OCI-LY1 (cell line): ENCODE measurements around the gene ARPP21.

ENCODE experiments used
- H2AFZ ChIP-seq: fragments of 200-600 bp; sonication (generic), shearing (Covaris generic); 2 replicates; pipeline ENCODE4 v1.6.0; 2014; ENCODE audit warnings: antibody characterized with exemption, mild to moderate bottlenecking, low read length
- H3F3A ChIP-seq: fragments of 200-600 bp; sonication (generic), shearing (Covaris generic); 2 replicates; pipeline ENCODE4 v1.6.0; 2014; ENCODE audit warnings: mild to moderate bottlenecking, antibody characterized with exemption, low read length, moderate library complexity; ENCODE audit not compliant: insufficient read depth
- H3K27ac ChIP-seq: fragments of 200-600 bp; sonication (generic); 2 replicates; pipeline ENCODE4 v1.5.1; 2014; ENCODE audit warnings: low read length, mixed run types, mild to moderate bottlenecking, low read depth; ENCODE audit not compliant: poor library complexity, severe bottlenecking
- H3K27me3 ChIP-seq: fragments of 200-600 bp; sonication (generic); 2 replicates; pipeline ENCODE4 v1.6.0; 2014; ENCODE audit warnings: antibody characterized with exemption, mild to moderate bottlenecking, low read length, moderate library complexity; ENCODE audit not compliant: insufficient read depth
- H3K36me3 ChIP-seq: fragments of 200-600 bp; sonication (generic); 2 replicates; pipeline ENCODE4 v1.6.1; 2014; ENCODE audit warnings: mild to moderate bottlenecking, antibody characterized with exemption, low read length, moderate library complexity, mixed read lengths; ENCODE audit not compliant: insufficient read depth
- H3K4me1 ChIP-seq: fragments of 200-600 bp; sonication (generic); 2 replicates; pipeline ENCODE4 v1.5.1; 2014; ENCODE audit warnings: mild to moderate bottlenecking, low read length, moderate library complexity; ENCODE audit not compliant: insufficient read depth, severe bottlenecking
- H3K4me2 ChIP-seq: fragments of 200-600 bp; sonication (generic), shearing (Covaris generic); 2 replicates; pipeline ENCODE4 v1.6.1; 2014; ENCODE audit warnings: low read length
- H3K4me3 ChIP-seq: fragments of 200-600 bp; sonication (generic); 2 replicates; pipeline ENCODE4 v1.5.1; 2014; ENCODE audit warnings: low read length, low read depth, mild to moderate bottlenecking, mixed read lengths; ENCODE audit not compliant: poor library complexity, severe bottlenecking
- H3K79me2 ChIP-seq: fragments of 200-600 bp; shearing (Covaris generic); 2 replicates; pipeline ENCODE4 v1.6.1; 2016; ENCODE audit warnings: mixed run types, low read length, mixed read lengths; ENCODE audit not compliant: insufficient read depth
- H3K9ac ChIP-seq: fragments of 200-600 bp; sonication (generic), shearing (Covaris generic); 2 replicates; pipeline ENCODE4 v1.6.1; 2014; ENCODE audit warnings: mild to moderate bottlenecking, low read length, mixed read lengths
- H3K9me2 ChIP-seq: fragments of 200-600 bp; sonication (generic), shearing (Covaris generic); 2 replicates; pipeline ENCODE4 v1.6.1; 2014; ENCODE audit warnings: low read depth, mild to moderate bottlenecking, low read length, mixed read lengths
- H3K9me3 ChIP-seq: fragments of 200-600 bp; shearing (Covaris generic); 2 replicates; pipeline ENCODE4 v1.6.1; 2014; ENCODE audit warnings: low read length, mixed read lengths
- H4K20me1 ChIP-seq: fragments of 200-600 bp; sonication (generic), shearing (Covaris generic); 2 replicates; pipeline ENCODE4 v1.6.0; 2016; ENCODE audit warnings: mild to moderate bottlenecking, low read length; ENCODE audit not compliant: insufficient read depth
- EZH2 ChIP-seq: fragments of 200-600 bp; sonication (generic), shearing (Covaris generic); IDR thresholded peaks from 2 replicates; pipeline ENCODE4 v1.8.0; 2017; ENCODE audit warnings: borderline replicate concordance, mixed run types, mild to moderate bottlenecking, antibody characterized with exemption, low read length, moderate library complexity, mixed read lengths
- TF ChIP-seq, protein P1 (sequence below): fragments of 200-600 bp; sonication (generic), shearing (Covaris generic); IDR thresholded peaks from 2 replicates; pipeline ENCODE4 v1.5.1; 2017; ENCODE audit warnings: mild to moderate bottlenecking, antibody characterized with exemption, low read length, moderate library complexity, mixed read lengths

The ARPP21 gene

DNA sequence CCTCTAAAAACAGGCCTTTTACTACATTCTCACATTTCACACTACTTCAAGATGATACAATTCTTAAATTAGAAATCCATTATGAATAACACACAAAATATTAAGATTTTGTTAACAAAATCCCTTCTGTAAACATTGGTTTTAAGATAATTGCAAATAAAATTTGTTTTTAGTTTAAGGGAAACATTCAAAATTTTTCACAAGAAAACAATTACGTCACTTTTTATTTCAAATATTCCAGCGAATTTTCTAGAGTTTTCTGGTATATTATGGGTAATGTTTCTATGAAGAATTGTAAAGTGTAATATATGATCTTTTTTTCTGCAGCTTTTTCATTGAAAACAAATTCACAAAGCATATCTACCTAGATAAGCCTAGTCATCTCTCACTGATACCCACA lies 5.9 kb downstream of the ARPP21 start:
- no peaks in the 10 kb centered on the region for H4K20me1 ChIP-seq
- H3K79me2 ChIP-seq = no peaks in the 10 kb centered on the region
- H3K4me1 ChIP-seq = peaks cover 37% of the 10 kb centered on the region
- no peak overlapping the region for H2AFZ ChIP-seq
- no peak overlapping the region for H3K27ac ChIP-seq
- H3K36me3 ChIP-seq = no peaks in the 10 kb centered on the region
- H3F3A ChIP-seq = no peaks in the 10 kb centered on the region
- no peak overlapping the region for H3K4me3 ChIP-seq
- no peak overlapping the region for H3K4me2 ChIP-seq
- TF ChIP-seq, protein P1, sequence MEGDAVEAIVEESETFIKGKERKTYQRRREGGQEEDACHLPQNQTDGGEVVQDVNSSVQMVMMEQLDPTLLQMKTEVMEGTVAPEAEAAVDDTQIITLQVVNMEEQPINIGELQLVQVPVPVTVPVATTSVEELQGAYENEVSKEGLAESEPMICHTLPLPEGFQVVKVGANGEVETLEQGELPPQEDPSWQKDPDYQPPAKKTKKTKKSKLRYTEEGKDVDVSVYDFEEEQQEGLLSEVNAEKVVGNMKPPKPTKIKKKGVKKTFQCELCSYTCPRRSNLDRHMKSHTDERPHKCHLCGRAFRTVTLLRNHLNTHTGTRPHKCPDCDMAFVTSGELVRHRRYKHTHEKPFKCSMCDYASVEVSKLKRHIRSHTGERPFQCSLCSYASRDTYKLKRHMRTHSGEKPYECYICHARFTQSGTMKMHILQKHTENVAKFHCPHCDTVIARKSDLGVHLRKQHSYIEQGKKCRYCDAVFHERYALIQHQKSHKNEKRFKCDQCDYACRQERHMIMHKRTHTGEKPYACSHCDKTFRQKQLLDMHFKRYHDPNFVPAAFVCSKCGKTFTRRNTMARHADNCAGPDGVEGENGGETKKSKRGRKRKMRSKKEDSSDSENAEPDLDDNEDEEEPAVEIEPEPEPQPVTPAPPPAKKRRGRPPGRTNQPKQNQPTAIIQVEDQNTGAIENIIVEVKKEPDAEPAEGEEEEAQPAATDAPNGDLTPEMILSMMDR = no peak
- TF ChIP-seq EZH2 = no peak
- H3K9me3 ChIP-seq = no peaks in the 10 kb centered on the region
- H3K9me2 ChIP-seq = no peaks in the 10 kb centered on the region
- no peak overlapping the region for H3K9ac ChIP-seq
- H3K27me3 ChIP-seq = no peaks in the 10 kb centered on the region

DNA sequence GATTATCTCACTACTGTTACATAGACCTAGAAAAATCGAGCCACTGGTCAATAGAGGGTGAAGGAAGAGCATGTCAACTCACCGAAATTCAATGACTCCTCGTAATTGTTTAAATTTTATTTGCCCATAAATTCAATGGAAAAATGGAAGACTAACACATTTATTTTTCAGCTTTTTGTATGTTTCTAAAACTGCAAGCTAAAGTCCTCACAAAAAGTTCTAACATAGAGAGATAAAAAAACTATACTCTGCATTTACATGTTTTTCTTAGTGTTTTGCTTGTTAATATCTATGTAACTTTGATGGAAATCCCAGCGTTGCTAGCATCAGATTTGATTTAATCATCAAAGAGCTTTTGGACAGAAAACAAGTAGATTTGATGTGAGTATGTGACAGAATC lies 6.8 kb downstream of the ARPP21 start:
- no peaks in the 10 kb centered on the region for H3K27me3 ChIP-seq
- no peaks in the 10 kb centered on the region for H4K20me1 ChIP-seq
- H3K4me1 ChIP-seq = peaks cover 41% of the 10 kb centered on the region
- no peak overlapping the region for H3K4me2 ChIP-seq
- H3K27ac ChIP-seq = no peak overlapping the region
- H3K9ac ChIP-seq = no peak overlapping the region
- 0 out of 2 replicates have a peak overlapping the region, but pooled peaks have one; percentile 27 for H2AFZ ChIP-seq
- H3K4me3 ChIP-seq = no peak overlapping the region
- H3K9me2 ChIP-seq = no peaks in the 10 kb centered on the region
- H3K36me3 ChIP-seq = no peaks in the 10 kb centered on the region
- TF ChIP-seq, protein P1 = no peak
- no peak for TF ChIP-seq EZH2
- no peaks in the 10 kb centered on the region for H3K79me2 ChIP-seq
- no peaks in the 10 kb centered on the region for H3F3A ChIP-seq
- no peaks in the 10 kb centered on the region for H3K9me3 ChIP-seq

DNA sequence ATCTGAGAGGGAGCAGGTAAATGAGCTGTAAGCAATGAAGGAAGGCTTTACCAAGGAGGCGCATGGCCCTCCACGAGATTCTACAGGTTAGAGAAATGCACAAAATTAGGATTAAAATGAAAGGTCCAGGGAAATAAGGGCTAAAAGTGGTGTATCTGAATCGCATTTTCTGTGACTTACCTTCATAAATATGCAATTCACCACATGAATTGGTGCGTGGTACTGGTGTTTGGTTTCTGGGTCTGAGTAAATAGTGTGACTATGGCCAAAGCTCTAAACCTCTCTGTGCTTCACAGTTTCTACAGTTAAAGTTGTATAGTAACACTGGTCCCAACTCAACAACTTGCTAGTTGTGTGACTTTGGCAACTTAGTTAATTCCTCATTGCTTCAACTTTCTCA lies 8.1 kb downstream of the ARPP21 start:
- no peak overlapping the region for H3K9ac ChIP-seq
- TF ChIP-seq, protein P1 = no peak
- TF ChIP-seq EZH2 = no peak
- no peaks in the 10 kb centered on the region for H3K9me2 ChIP-seq
- no peaks in the 10 kb centered on the region for H3K9me3 ChIP-seq
- no peaks in the 10 kb centered on the region for H3K36me3 ChIP-seq
- no peaks in the 10 kb centered on the region for H3K27me3 ChIP-seq
- peak overlapping the region; percentile 48; the same call in 1 of the 2 replicates for H2AFZ ChIP-seq
- no peak overlapping the region for H3K4me3 ChIP-seq
- H3K27ac ChIP-seq = no peak overlapping the region
- H4K20me1 ChIP-seq = no peaks in the 10 kb centered on the region
- H3K4me2 ChIP-seq = no peak overlapping the region
- peaks cover 41% of the 10 kb centered on the region for H3K4me1 ChIP-seq
- no peaks in the 10 kb centered on the region for H3F3A ChIP-seq
- no peaks in the 10 kb centered on the region for H3K79me2 ChIP-seq
